ENCODE data around the gene CHD9NB.
"Not testable (repeated sequence)": the region's sequence is repeated elsewhere in the genome, so short reads cannot be mapped to it uniquely, and the experiment has no call there.

The CHD9NB gene

DNA sequence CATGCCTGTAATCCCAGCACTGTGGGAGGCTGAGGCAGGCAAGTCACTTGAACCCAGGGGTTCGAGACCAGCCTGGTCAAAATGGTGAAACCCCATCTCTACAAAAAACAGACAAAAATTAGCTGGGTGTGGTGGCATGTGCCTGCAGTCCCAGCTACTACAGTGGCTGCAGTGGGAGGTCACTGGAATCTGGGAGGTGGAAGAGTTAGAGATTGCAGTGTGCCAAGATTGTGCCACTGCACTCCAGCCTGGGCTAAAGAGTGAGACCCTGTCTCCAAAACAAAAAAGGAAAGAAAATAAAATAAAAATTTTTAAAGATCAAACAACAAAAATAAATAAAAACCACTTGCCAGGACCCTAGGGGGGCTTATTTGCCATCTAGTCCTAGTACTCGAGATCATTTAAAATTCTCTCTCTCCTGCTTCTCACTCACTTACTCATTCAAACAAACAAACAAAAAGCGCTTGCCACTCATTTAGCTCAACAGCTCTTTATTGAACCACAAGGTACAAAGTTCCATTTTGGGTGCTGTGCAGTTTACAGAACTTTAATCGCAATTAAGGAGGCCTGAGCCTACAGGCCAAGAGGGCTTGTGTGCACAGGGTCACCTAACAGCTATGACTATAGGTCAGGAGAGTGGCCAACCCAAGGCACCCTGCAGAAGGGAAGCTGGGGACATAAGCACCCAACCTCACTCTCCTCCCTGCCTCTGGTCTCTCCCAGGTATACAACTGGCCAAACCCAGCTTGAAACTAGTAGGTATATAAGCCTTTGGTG is 4.4 kb downstream of the CHD9NB start:
- no peaks in the 10 kb centered on the region for H3K36me3 ChIP-seq (replicated peaks in 1 of 2; ENCODE audit: control insufficient read depth in 2 of 2, insufficient read depth in 2 of 2, low read length in 2 of 2)
- H2BK120ac ChIP-seq (ENCODE audit: low read depth, low read length), result no peak overlapping the region
- H3K9me3 ChIP-seq (replicated peaks in 1 of 2; ENCODE audit: control insufficient read depth in 2 of 2, insufficient read depth in 1 of 2, low read depth in 1 of 2, low read length in 2 of 2), result peaks cover 0 to 3% of the 10 kb centered on the region in 2 donors
- H4K8ac ChIP-seq (ENCODE audit: low read depth, low read length), result no peak overlapping the region
- H2BK5ac ChIP-seq (ENCODE audit: low read length), result no peak overlapping the region
- peaks cover 12 to 17% of the 10 kb centered on the region in 2 donors for H3K4me1 ChIP-seq (ENCODE audit: control insufficient read depth in 2 of 2, insufficient read depth in 1 of 2, low read depth in 1 of 2, low read length in 2 of 2)
- H2AFZ ChIP-seq (ENCODE audit: low read length), result no peak overlapping the region
- no peak overlapping the region for H2BK12ac ChIP-seq (ENCODE audit: low read length)
- no peak overlapping the region for H3K27ac ChIP-seq (replicated peaks; ENCODE audit: low read length)
- H3K14ac ChIP-seq (ENCODE audit: low read length), result no peak overlapping the region
- 100% methylated on average over 1 of the region's 4 CpGs; no CpG with 5 or more reads in 1 of the 2 donors for WGBS, 2 donors (ENCODE audit: extremely low coverage in 2 of 2, insufficient read length in 2 of 2, insufficient replicate concordance in 1 of 2)
- DNase-seq (ENCODE audit: low spot score), result no peak
- no peak overlapping the region for H3K4ac ChIP-seq (ENCODE audit: low read length)
- H3K4me2 ChIP-seq (ENCODE audit: insufficient read depth, low read length, poor library complexity, severe bottlenecking), result no peak overlapping the region
- no peak overlapping the region for H3K4me3 ChIP-seq (ENCODE audit: low read length in 2 of 2)
- no peak overlapping the region for H2BK15ac ChIP-seq (ENCODE audit: low read length)
- H3K18ac ChIP-seq (ENCODE audit: low read length), result no peak overlapping the region
- H3K79me1 ChIP-seq (ENCODE audit: low read depth, low read length), result peaks cover 2% of the 10 kb centered on the region
- H4K91ac ChIP-seq (ENCODE audit: low read depth, low read length, poor library complexity), result no peak overlapping the region
- H3K23ac ChIP-seq (ENCODE audit: low read depth, low read length, poor library complexity), result no peak overlapping the region
- H3K27me3 ChIP-seq (ENCODE audit: control insufficient read depth in 3 of 3, insufficient read depth in 3 of 3, low read depth in 1 of 3, low read length in 3 of 3), result no peaks in the 10 kb centered on the region
- no peak overlapping the region for H3K9ac ChIP-seq (ENCODE audit: low read depth, low read length, poor library complexity)
- no peak overlapping the region for H2AK5ac ChIP-seq (ENCODE audit: low read depth, low read length)

DNA sequence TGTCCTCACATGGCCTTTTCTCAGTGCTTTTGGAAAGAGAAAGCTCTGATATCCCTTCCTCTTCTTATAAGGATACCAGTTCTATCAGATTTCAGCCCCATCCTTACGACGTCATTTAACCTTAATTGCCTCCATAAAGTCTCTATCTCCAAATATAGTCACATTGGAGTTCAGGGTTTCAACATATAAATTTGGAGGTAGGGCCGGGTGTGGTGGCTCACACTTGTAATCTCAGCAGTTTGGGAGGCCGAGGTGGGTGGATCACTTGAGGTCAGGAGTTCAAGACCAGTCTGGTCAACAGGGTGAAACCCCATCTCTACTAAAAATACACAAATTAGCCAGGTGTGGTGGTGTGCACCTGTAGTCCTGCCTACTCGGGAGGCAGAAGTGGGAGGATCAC is 5.2 kb downstream of the CHD9NB start:
- not testable (repeated sequence) for H3K9ac ChIP-seq (ENCODE audit: low read depth, low read length, poor library complexity); H3K4ac ChIP-seq (ENCODE audit: low read length); H2AFZ ChIP-seq (ENCODE audit: low read length); H3K27me3 ChIP-seq (ENCODE audit: control insufficient read depth in 3 of 3, insufficient read depth in 3 of 3, low read depth in 1 of 3, low read length in 3 of 3); H3K36me3 ChIP-seq (replicated peaks in 1 of 2; ENCODE audit: control insufficient read depth in 2 of 2, insufficient read depth in 2 of 2, low read length in 2 of 2); H3K79me1 ChIP-seq (ENCODE audit: low read depth, low read length); H3K4me3 ChIP-seq (ENCODE audit: low read length in 2 of 2); H2BK12ac ChIP-seq (ENCODE audit: low read length); H2AK5ac ChIP-seq (ENCODE audit: low read depth, low read length); H4K8ac ChIP-seq (ENCODE audit: low read depth, low read length); H3K27ac ChIP-seq (replicated peaks; ENCODE audit: low read length); H4K91ac ChIP-seq (ENCODE audit: low read depth, low read length, poor library complexity); H2BK5ac ChIP-seq (ENCODE audit: low read length); H3K14ac ChIP-seq (ENCODE audit: low read length); DNase-seq (ENCODE audit: low spot score); H3K9me3 ChIP-seq (replicated peaks in 1 of 2; ENCODE audit: control insufficient read depth in 2 of 2, insufficient read depth in 1 of 2, low read depth in 1 of 2, low read length in 2 of 2); H3K4me2 ChIP-seq (ENCODE audit: insufficient read depth, low read length, poor library complexity, severe bottlenecking); H3K18ac ChIP-seq (ENCODE audit: low read length); H2BK120ac ChIP-seq (ENCODE audit: low read depth, low read length); H2BK15ac ChIP-seq (ENCODE audit: low read length); H3K23ac ChIP-seq (ENCODE audit: low read depth, low read length, poor library complexity)
- H3K4me1 ChIP-seq (ENCODE audit: control insufficient read depth in 2 of 2, insufficient read depth in 1 of 2, low read depth in 1 of 2, low read length in 2 of 2), result peaks cover 17 to 20% of the 10 kb centered on the region in 2 donors
- WGBS, 2 donors (ENCODE audit: extremely low coverage in 2 of 2, insufficient read length in 2 of 2, insufficient replicate concordance in 1 of 2), result no CpG with 5 or more reads among the region's 5 CpGs

DNA sequence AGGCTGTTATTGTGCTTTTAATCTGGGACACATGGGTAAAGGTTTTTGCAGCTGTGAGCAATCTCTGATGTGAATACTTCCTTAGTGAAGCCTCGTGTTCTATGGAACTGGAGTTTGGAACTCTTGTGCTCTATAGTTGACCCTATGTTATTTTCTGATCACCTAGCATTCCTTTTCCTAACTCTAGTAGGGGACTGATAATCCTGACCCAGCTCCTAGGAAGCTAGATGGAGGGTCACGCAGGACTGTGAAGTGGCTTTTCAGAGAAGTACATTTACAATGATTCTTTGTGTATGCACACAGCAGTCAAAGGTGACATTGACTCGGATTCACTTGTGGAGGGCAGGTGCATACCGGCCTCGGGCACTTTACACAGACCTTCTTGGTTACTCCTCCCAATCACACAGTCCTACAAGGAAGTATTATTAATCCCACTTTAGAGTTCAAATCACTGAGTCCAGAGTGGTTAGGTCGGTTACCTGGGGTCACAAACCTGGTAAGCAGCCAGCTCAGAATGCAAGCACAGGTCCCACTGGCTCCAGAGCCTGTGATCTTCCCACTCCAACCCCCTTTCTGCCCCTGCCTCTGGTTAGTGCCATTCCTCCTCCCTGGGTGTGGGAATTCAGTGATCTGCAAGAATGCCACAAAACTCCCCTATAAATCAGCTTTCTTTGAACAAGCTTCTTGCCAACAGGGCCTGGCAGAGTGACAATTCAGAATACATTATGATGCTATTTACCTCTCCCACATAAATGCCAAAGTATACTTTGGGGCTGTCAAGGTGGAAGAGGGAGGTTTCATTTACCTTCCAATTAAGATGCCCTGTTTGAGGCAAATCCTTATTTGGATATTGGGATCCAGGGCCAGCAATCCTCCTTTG is 7.1 kb downstream of the CHD9NB start:
- Histone ChIP-seq H3K4ac (ENCODE audit: low read length) (no peak overlapping the region), H3K4me2 (ENCODE audit: insufficient read depth, low read length, poor library complexity, severe bottlenecking) (no peak overlapping the region), H3K9me3 (replicated peaks in 1 of 2; ENCODE audit: control insufficient read depth in 2 of 2, insufficient read depth in 1 of 2, low read depth in 1 of 2, low read length in 2 of 2) (peaks cover 0 to 2% of the 10 kb centered on the region in 2 donors), H3K18ac (ENCODE audit: low read length) (no peak overlapping the region), H2BK12ac (ENCODE audit: low read length) (no peak overlapping the region), H3K14ac (ENCODE audit: low read length) (no peak overlapping the region), H2AFZ (ENCODE audit: low read length) (no peak overlapping the region), H2BK120ac (ENCODE audit: low read depth, low read length) (no peak overlapping the region), H4K8ac (ENCODE audit: low read depth, low read length) (no peak overlapping the region), H3K27ac (replicated peaks; ENCODE audit: low read length) (no peak overlapping the region), H2AK5ac (ENCODE audit: low read depth, low read length) (no peak overlapping the region), H3K9ac (ENCODE audit: low read depth, low read length, poor library complexity) (no peak overlapping the region), H4K91ac (ENCODE audit: low read depth, low read length, poor library complexity) (no peak overlapping the region), H3K27me3 (ENCODE audit: control insufficient read depth in 3 of 3, insufficient read depth in 3 of 3, low read depth in 1 of 3, low read length in 3 of 3) (no peaks in the 10 kb centered on the region), H3K36me3 (replicated peaks in 1 of 2; ENCODE audit: control insufficient read depth in 2 of 2, insufficient read depth in 2 of 2, low read length in 2 of 2) (no peaks in the 10 kb centered on the region), H3K79me1 (ENCODE audit: low read depth, low read length) (no peaks in the 10 kb centered on the region), H2BK5ac (ENCODE audit: low read length) (no peak overlapping the region), H3K23ac (ENCODE audit: low read depth, low read length, poor library complexity) (no peak overlapping the region), H3K4me3 (ENCODE audit: low read length in 2 of 2) (no peak overlapping the region), H3K4me1 (ENCODE audit: control insufficient read depth in 2 of 2, insufficient read depth in 1 of 2, low read depth in 1 of 2, low read length in 2 of 2) (peaks cover 24 to 30% of the 10 kb centered on the region in 2 donors), H2BK15ac (ENCODE audit: low read length) (no peak overlapping the region)
- WGBS, 2 donors (ENCODE audit: extremely low coverage in 2 of 2, insufficient read length in 2 of 2, insufficient replicate concordance in 1 of 2), result no CpG with 5 or more reads among the region's 6 CpGs
- no peak for DNase-seq (ENCODE audit: low spot score)

All from neuronal stem cell (in vitro differentiated cells).